GM23338 (cell line): ENCODE measurements around the gene GPN3.
"Not testable (repeated sequence)": the region's sequence is repeated elsewhere in the genome, so short reads cannot be mapped to it uniquely, and the experiment has no call there.

Source experiments
- CREB1 ChIP-seq: fragments of 250-450 bp; sonication (Bioruptor Pico); IDR thresholded peaks from 2 replicates; pipeline ENCODE4 v1.5.0; 2020; ENCODE audit warnings: low read depth, mild to moderate bottlenecking, moderate library complexity
- CTCF ChIP-seq, 2 experiments: fragments of 200-600 bp in 1 of 2; sonication (generic) in 1 of 2; conservative IDR thresholded peaks; 2 replicates each; pipeline versions ENCODE4 v1.5.1 to v1.6.1; 2016 to 2017; ENCODE audit warnings: antibody characterized with exemption in 2 of 2, low read depth in 2 of 2, mild to moderate bottlenecking in 2 of 2, moderate library complexity in 1 of 2
- EZH2 ChIP-seq: fragments of 200-600 bp; sonication (generic); IDR thresholded peaks from one replicate; pipeline ENCODE4 v1.8.0; 2017; ENCODE audit warnings: antibody characterized with exemption, mild to moderate bottlenecking, low read depth; ENCODE audit not compliant: unreplicated experiment
- EZH2phosphoT487 ChIP-seq: fragments of 200-600 bp; sonication (generic); IDR thresholded peaks from one replicate; pipeline ENCODE4 v1.8.1; 2018; ENCODE audit warnings: antibody characterized with exemption; ENCODE audit not compliant: unreplicated experiment
- JUNB ChIP-seq: IDR thresholded peaks from one replicate; pipeline ENCODE4 v1.6.1; 2016; ENCODE audit warnings: antibody characterized with exemption; ENCODE audit not compliant: unreplicated experiment
- POLR2AphosphoS5 ChIP-seq: IDR thresholded peaks from 2 replicates; pipeline ENCODE4 v1.6.1; 2016; ENCODE audit warnings: antibody characterized with exemption, low read depth
- STAT1 ChIP-seq: IDR thresholded peaks from one replicate; pipeline ENCODE4 v1.6.1; 2016; ENCODE audit warnings: antibody characterized with exemption; ENCODE audit not compliant: unreplicated experiment
- ZNF114 ChIP-seq: fragments of 250-450 bp; sonication (Bioruptor Pico); IDR thresholded peaks from 2 replicates; pipeline ENCODE4 v1.5.0; 2020; ENCODE audit warnings: mild to moderate bottlenecking, moderate library complexity
- TF ChIP-seq, protein P1 (sequence below): IDR thresholded peaks from one replicate; pipeline ENCODE4 v1.6.1; 2018; ENCODE audit warnings: antibody characterized with exemption; ENCODE audit not compliant: unreplicated experiment

DNA sequence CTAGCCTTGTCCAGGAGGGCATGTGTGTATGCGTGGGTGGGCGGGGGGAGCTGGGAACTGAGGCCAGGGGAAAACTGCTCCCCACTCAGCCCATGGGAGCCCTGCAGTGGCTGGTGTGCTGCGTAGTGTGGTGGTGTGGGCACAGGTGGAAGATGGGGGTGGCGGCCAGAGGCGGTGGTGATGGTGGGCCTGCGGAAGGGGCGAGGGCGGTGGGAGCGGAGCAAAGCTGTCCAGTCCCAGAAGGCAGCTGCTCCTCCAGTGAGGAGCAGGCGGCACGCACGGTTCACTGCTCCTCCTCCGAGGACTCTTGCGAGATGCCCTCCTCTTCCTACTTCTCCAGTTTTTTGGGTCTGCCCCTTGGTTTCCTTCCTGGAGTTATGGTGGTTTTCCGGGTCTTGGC, 38.4 kb downstream of the GPN3 start:
- not testable (repeated sequence) for TF ChIP-seq CTCF (conservative IDR thresholded peaks at IDR 0.05; ENCODE audit: low read depth in 2 of 2); EZH2; POLR2AphosphoS5; EZH2phosphoT487; CREB1 (CRISPR knock-in tag); STAT1; JUNB; ZNF114 (CRISPR knock-in tag)
- TF ChIP-seq, protein P1, sequence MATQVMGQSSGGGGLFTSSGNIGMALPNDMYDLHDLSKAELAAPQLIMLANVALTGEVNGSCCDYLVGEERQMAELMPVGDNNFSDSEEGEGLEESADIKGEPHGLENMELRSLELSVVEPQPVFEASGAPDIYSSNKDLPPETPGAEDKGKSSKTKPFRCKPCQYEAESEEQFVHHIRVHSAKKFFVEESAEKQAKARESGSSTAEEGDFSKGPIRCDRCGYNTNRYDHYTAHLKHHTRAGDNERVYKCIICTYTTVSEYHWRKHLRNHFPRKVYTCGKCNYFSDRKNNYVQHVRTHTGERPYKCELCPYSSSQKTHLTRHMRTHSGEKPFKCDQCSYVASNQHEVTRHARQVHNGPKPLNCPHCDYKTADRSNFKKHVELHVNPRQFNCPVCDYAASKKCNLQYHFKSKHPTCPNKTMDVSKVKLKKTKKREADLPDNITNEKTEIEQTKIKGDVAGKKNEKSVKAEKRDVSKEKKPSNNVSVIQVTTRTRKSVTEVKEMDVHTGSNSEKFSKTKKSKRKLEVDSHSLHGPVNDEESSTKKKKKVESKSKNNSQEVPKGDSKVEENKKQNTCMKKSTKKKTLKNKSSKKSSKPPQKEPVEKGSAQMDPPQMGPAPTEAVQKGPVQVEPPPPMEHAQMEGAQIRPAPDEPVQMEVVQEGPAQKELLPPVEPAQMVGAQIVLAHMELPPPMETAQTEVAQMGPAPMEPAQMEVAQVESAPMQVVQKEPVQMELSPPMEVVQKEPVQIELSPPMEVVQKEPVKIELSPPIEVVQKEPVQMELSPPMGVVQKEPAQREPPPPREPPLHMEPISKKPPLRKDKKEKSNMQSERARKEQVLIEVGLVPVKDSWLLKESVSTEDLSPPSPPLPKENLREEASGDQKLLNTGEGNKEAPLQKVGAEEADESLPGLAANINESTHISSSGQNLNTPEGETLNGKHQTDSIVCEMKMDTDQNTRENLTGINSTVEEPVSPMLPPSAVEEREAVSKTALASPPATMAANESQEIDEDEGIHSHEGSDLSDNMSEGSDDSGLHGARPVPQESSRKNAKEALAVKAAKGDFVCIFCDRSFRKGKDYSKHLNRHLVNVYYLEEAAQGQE, result not testable (repeated sequence)
